ENCODE data around the gene HAAO.

GRCh38 chr2:42819160-42819559 is 26.8 kb upstream of the HAAO start:
- no peak for TF ChIP-seq POLR2AphosphoS5 (IDR thresholded peaks at IDR 0.05; ENCODE audit: low read depth, low read length)
- no peak for TF ChIP-seq SIN3A (conservative IDR thresholded peaks at IDR 0.05 in 1 of 2, IDR thresholded peaks at IDR 0.05 in 1 of 2; ENCODE audit: low read depth in 1 of 2, low read length in 2 of 2)
- TF ChIP-seq POLR2A (IDR thresholded peaks at IDR 0.05; ENCODE audit: control extremely low read depth in 1 of 2, low read depth in 2 of 2, low read length in 2 of 2): no peak
- no peak for TF ChIP-seq CTCF (IDR thresholded peaks at IDR 0.05; ENCODE audit: control extremely low read depth in 1 of 3, insufficient read depth in 1 of 3, low read depth in 1 of 3, low read length in 3 of 3)
- TF ChIP-seq JUN (IDR thresholded peaks at IDR 0.05; ENCODE audit: low read depth, low read length): no peak
- no peak for TF ChIP-seq ZNF274 (IDR thresholded peaks at IDR 0.05; ENCODE audit: borderline replicate concordance, extremely low read depth, low read length)
- no peak for TF ChIP-seq RXRA (IDR thresholded peaks at IDR 0.05; ENCODE audit: insufficient read depth, low read depth, low read length)

Data from H1 (cell line).